GM11168 (cell line): ENCODE data around the gene ALS2.

Experiments used
- in situ Hi-C: fragments of 300-500 bp; cut with MboI; formaldehyde crosslinking; loops from one replicate; pipeline ENCODE4 v1.12.0; 2022; ENCODE audit warnings: low sequenced_read_pairs; ENCODE audit not compliant: unreplicated experiment

Gene ALS2

GRCh38 chr2:201761101-201761500, 19.6 kb downstream of the ALS2 start:
- in situ Hi-C loops = no loop called here

- in situ Hi-C loops = no loop called here
Observed at GRCh38 chr2:201759567-201759966, 21.2 kb downstream of the ALS2 start.

DNA sequence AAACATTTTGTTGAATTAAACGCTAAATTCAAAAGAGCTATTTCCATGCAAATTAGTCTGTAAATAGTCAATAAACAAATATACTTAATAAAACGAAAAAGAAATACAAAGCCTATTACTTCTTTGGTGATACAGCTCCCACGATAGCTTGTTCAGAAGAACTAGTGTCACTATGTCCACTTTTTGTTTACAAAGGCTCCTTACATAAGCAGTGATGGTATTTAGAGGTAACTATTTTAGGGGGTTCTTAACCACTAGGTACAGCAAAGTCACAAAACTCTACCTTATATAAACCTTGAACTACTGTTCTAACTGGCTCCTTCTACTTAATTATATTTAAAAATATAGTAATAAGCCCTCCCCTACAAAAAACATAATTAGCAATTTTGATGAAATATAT, 21.9 kb downstream of the ALS2 start:
- in situ Hi-C loops = no loop called here

- in situ Hi-C loops = no loop called here
Observed at GRCh38 chr2:201758234-201758633, 22.5 kb downstream of the ALS2 start.

DNA sequence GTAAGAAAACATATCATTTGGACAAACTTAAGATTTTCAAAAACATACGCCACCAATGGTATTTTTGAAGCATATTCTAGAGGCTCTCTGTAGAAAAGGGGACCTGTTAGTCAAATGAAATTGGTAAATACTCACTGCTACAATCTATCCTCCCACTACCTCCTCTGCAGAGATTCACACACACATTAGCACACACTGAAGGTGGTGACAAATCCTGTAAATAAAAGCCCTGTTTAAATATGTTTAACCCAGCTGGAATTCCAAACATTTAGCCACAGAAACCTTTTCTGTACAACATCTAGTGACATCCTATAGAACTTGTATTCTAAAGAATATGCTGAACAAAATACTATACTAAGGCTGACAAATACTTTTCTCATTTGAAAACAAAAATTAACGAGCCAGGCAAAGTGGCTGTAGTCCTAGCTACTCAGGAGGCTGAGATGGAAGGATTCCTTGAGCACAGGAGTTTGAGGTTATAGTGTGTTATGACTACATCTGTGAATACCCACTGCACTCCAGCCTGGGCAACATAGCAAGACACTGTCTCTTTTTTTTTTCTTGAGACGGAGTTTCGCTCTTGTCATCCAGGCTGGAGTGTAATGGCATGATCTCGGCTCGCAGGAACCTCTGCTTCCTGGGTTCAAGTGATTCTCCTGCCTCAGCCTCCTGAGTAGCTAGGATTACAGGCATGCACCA, 25.9 kb downstream of the ALS2 start:
- in situ Hi-C loops = no loop called here

GRCh38 chr2:201751566-201751965, 29.2 kb downstream of the ALS2 start:
- in situ Hi-C loops = no loop called here

- in situ Hi-C loops = no loop called here
Observed at GRCh38 chr2:201746551-201746950, 34.2 kb downstream of the ALS2 start.

DNA sequence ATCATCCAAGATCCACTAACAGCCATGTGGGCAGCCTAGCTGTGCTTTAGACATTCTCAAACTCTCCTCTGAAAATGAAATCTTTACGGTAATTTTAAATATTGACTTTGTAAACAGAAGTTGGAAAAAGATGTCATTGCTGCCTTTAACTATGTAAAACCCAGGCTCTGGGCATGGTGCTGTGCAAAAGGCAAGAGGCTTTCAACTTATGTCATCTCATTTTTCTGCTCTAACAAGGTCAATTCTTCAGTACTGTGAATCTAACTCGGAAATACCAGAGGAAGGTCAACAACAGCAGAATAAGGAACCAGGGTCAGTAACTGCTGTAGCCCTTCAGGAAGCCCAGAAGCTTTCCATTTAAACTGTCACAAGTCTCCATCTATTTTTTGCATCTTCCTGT, 45.2 kb downstream of the ALS2 start:
- in situ Hi-C loops = no loop called here

- in situ Hi-C loops = no loop called here
Observed at GRCh38 chr2:201734111-201734510, 46.6 kb downstream of the ALS2 start.

DNA sequence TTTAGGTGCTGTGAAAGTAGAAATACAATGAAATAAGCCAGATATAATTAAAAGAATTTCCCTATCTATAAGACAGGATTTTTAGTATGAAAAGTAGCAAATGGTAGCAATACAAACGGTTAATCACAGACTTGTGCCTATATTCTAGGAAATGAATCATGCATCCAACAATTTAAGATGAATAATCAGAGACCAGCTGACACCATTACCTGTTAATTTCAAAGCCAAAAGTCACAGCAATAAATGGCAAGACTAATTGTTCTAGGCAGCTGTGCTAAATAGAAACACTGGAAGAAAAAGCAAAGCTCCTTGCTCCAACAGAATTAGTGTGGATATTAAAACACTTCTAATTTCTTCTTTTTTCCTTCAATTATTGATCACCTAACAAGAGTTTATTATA, 47.2 kb downstream of the ALS2 start:
- in situ Hi-C loops = no loop called here

DNA sequence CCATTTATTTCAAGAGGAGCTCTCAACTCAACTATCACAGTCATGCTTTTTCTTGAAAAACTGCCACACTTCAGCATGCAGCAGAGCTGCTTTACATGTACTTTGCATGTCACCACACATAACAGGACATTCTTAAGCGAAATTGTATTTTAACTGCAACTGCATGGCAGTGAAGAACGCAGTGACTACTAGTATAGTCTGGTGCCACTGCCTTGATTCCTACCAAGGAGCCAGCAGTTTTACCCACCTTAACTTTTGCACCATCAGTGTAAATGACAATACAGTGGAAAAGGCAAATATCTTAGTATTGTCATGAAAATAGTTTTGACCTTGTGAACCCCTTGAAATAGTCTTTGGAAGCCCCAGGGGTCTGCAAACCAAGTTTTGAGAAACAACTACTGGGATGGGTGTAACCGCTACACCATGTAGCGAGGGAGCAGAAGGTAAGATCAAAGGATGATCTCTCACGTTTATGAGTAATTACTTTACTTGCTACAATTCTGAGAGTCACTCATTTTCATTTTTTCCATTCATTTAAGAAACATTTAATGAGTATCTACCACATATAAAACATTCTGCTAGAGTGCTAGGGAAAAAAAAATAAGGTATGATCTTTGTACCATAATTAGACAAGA, 50.0 kb downstream of the ALS2 start:
- in situ Hi-C loops = no loop called here

- in situ Hi-C loops = no loop called here
Observed at GRCh38 chr2:201715459-201715858, 65.3 kb downstream of the ALS2 start.

DNA sequence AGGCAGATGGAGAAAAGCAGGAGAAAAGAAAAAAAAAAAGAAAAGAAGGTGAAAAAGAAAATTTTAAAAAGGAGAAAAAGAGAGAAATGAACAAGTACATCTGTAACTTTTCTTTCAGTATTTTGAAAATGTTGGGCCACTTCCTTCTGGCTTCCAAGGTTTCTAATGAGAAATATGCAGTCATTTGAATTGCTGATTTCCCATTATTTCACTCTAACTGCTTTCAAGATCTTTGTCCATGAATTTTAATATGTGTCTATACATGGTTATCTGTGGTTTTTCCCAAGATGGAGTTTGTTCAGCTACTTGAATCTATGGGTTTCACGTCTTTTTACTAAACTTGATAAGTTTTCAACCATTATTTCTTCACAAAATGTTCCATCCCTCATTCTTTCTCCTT, 68.0 kb downstream of the ALS2 start:
- in situ Hi-C loops = no loop called here

DNA sequence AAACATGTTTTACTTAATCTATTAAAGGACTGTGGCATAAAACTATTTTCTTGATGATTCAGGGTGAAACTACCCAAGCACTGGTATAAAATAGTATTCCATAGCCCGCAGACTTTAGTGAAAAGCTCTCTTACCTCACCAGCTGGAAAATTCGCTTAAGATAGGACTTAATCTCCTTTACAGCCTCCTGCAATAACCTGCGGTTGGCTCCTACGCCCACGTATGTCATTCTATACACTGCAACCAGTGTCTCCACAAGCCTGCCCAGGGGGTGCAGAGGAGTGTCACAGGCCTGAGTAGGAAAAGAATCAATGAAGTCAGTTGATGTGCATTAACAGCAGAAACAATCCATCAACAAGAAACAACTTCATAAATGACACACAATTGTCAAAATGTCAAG, 71.0 kb downstream of the ALS2 start:
- in situ Hi-C loops = no loop called here

DNA sequence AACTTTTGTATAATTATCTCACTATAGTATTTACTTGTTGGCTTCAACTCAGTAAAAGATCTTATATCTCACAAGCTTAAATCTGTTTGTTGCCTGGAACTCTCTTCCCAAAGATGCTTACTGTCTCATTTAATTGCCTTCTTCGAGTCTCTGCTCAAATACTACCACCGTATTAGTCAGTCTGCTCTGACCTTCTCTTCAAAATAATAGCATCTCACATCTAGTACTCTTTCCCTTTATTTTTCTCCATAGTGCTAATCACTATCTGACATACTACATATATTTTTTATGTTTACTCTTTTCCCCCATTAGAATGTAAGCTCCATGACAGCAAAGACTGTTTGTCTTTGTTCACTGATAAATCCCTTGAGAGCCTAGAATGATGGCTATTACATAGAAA, 71.7 kb downstream of the ALS2 start:
- in situ Hi-C loops = no loop called here

- in situ Hi-C loops = no loop called here
Observed at GRCh38 chr2:201707753-201708152, 73.0 kb downstream of the ALS2 start.

- in situ Hi-C loops = no loop called here
Observed at GRCh38 chr2:201707142-201707541, 73.6 kb downstream of the ALS2 start.

GRCh38 chr2:201704536-201704935, 76.2 kb downstream of the ALS2 start:
- in situ Hi-C loops = no loop called here

- in situ Hi-C loops = no loop called here
Observed at GRCh38 chr2:201701646-201702045, 79.1 kb downstream of the ALS2 start.

DNA sequence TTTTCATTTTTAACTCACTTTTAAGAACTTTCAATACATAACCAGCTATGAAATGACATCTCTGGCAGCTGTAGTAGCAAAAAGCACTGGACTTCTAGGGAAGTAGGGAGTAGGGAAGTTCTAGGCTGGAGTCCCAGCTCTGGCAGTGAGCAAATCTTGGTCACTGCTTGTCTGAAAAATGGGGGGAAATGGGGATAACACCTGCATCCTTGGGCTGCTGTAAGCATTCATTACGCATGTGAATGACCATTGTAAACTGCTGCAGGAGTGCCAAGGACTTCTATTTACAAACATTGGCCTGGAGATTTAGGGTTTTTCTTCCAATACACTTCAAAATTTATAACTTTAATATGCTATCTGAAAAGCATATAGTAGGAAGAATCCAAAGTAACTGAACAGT, 81.3 kb downstream of the ALS2 start:
- in situ Hi-C loops = no loop called here

DNA sequence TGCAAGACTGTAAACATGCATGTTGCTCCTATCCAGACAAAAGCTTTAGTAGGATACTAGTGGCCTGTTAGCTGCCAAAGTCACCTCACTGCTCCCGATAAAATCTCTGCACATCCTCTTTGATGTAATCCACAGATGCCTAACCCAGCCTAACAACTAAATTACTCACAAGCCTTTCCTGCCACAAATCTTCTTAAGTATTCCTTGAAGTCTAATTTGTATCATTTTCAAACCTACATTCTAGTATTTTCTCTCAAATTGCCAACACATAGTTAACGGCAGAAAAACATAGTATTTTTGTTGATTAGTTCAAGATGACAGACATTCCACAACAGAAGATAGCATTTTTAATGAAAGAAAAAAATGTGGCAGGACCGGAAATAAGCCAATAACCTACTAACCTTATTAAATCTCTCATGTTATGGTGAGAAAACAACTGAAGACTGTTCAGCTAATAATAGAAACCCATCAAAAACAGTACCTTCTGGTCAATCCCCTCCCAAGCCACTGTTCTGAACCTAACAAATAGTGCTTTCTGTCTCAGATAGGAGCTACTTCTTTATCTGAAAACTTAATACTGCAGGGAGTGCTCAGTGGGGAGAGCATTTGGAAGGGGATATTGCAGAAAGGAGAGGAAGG, 82.0 kb downstream of the ALS2 start, which contains the start of gene MPP4:
MPP4 (minus strand) TSS at position 57 of the 639 bp plus-strand sequence. CDS start 4,690 bp downstream, outside the sequence.
- in situ Hi-C loops = no loop called here

GRCh38 chr2:201697899-201698298, 82.8 kb downstream of the ALS2 start:
- in situ Hi-C loops = no loop called here
